ENCODE results near the gene NF1. TPM values are rescaled to one million over a fixed set of nuclear protein-coding genes. Genes with fewer than 3 reads are reported as not detected.

NF1 gene
- total RNA-seq, 2 experiments from 2014 or later, result 18.1 to 21.7 TPM

- Mint-ChIP-seq H3K36me3 (ENCODE audit: low read depth) (no peaks in the 10 kb centered on the region), H3K27ac (no peak overlapping the region), H3K4me1 (peaks cover 6% of the 10 kb centered on the region), H3K9me3 (no peaks in the 10 kb centered on the region), H3K4me3 (no peak overlapping the region), H3K27me3 (peaks cover 27% of the 10 kb centered on the region)
- CTCF ChIA-PET, result interaction anchor here (1.1 kb wide), 1 partner anchor 138 kb away, joined by 3 read pairs; no protein-coding TSS in a partner anchor
- POLR2A ChIA-PET, result no interaction called here
- DNase-seq, result no peak
These were observed 292.7 kb downstream of the NF1 start for GRCh38 chr17:31387438-31387837.

- H3K4me1 Mint-ChIP-seq, result peaks cover 8% of the 10 kb centered on the region
- POLR2A ChIA-PET, result no interaction called here
- no peak for DNase-seq
- H3K27me3 Mint-ChIP-seq, result peaks cover 35% of the 10 kb centered on the region
- no peaks in the 10 kb centered on the region for H3K9me3 Mint-ChIP-seq
- no peak overlapping the region for H3K27ac Mint-ChIP-seq
- CTCF ChIA-PET, result interaction anchor here (2.0 kb wide), 2 partner anchors 10 to 21 kb away, joined by 6 to 7 read pairs; no protein-coding TSS in a partner anchor
- H3K4me3 Mint-ChIP-seq, result no peak overlapping the region
- no peaks in the 10 kb centered on the region for H3K36me3 Mint-ChIP-seq (ENCODE audit: low read depth)
These were observed 293.6 kb downstream of the NF1 start for GRCh38 chr17:31388351-31388750.

- H3K4me1 Mint-ChIP-seq, result peaks cover 8% of the 10 kb centered on the region
These were observed 294.2 kb downstream of the NF1 start for GRCh38 chr17:31388770-31389656.

GRCh38 chr17:31389657-31390381 is 295.0 kb downstream of the NF1 start:
- Mint-ChIP-seq H3K4me1 (peaks cover 8% of the 10 kb centered on the region), H3K4me3 (peak overlapping the region; percentile 61), H3K36me3 (ENCODE audit: low read depth) (no peaks in the 10 kb centered on the region), H3K27me3 (peaks cover 46% of the 10 kb centered on the region), H3K27ac (no peak overlapping the region), H3K9me3 (no peaks in the 10 kb centered on the region)
- ChIA-PET CTCF (interaction anchor here (1.0 to 2.0 kb wide), 9 partner anchors 11 to 135 kb away, joined by 3 to 7 read pairs (median 3); no protein-coding TSS in a partner anchor), POLR2A (interaction anchor here (0.6 kb wide), 1 partner anchor 263 kb away, joined by 4 read pairs; no protein-coding TSS in a partner anchor)
- DNase-seq, result no peak

More at GRCh38 chr17:31388770-31389656, 294.2 kb downstream of the NF1 start:
- CTCF ChIA-PET, result interaction anchor here (0.8 to 2.0 kb wide), 10 partner anchors 11 to 136 kb away, joined by 3 to 7 read pairs (median 3); no protein-coding TSS in a partner anchor
- Mint-ChIP-seq H3K4me3 (no peak overlapping the region), H3K36me3 (ENCODE audit: low read depth) (no peaks in the 10 kb centered on the region), H3K9me3 (no peaks in the 10 kb centered on the region), H3K27ac (no peak overlapping the region), H3K27me3 (peaks cover 41% of the 10 kb centered on the region)
- POLR2A ChIA-PET, result no interaction called here
- DNase-seq, result peak; percentile 42

- peaks cover 50% of the 10 kb centered on the region for H3K27me3 Mint-ChIP-seq
- H3K36me3 Mint-ChIP-seq (ENCODE audit: low read depth), result no peaks in the 10 kb centered on the region
- ChIA-PET POLR2A (interaction anchor here (0.6 kb wide), 1 partner anchor 262 kb away, joined by 4 read pairs; no protein-coding TSS in a partner anchor), CTCF (interaction anchor here (1.2 to 1.4 kb wide), 3 partner anchors 17 to 109 kb away, joined by 3 to 7 read pairs (median 3); no protein-coding TSS in a partner anchor)
- DNase-seq, result no peak
- H3K27ac Mint-ChIP-seq, result no peak overlapping the region
- no peaks in the 10 kb centered on the region for H3K9me3 Mint-ChIP-seq
- H3K4me1 Mint-ChIP-seq, result peaks cover 8% of the 10 kb centered on the region
- peak overlapping the region; percentile 61 for H3K4me3 Mint-ChIP-seq
These were observed 295.6 kb downstream of the NF1 start for GRCh38 chr17:31390426-31390747.

- no peaks in the 10 kb centered on the region for H3K9me3 Mint-ChIP-seq
- peak overlapping the region; percentile 61 for H3K4me3 Mint-ChIP-seq
- peaks cover 52% of the 10 kb centered on the region for H3K27me3 Mint-ChIP-seq
- ChIA-PET CTCF (interaction anchor here (0.5 to 1.5 kb wide), 3 partner anchors 11 to 1292 kb away, joined by 3 to 7 read pairs (median 3); no protein-coding TSS in a partner anchor), POLR2A (no interaction called here)
- no peak overlapping the region for H3K27ac Mint-ChIP-seq
- H3K4me1 Mint-ChIP-seq, result peaks cover 8% of the 10 kb centered on the region
- H3K36me3 Mint-ChIP-seq (ENCODE audit: low read depth), result no peaks in the 10 kb centered on the region
- no peak for DNase-seq
These were observed 296.1 kb downstream of the NF1 start for GRCh38 chr17:31390748-31391495.

GRCh38 chr17:31391496-31391949 is 296.7 kb downstream of the NF1 start, which contains the start of gene RAB11FIP4:
RAB11FIP4 (plus strand) TSS chr17:31391675; CDS start chr17:31391853, 178 bp downstream.
- ChIA-PET CTCF (interaction anchor here (0.5 to 1.5 kb wide), 3 partner anchors 12 to 1293 kb away, joined by 3 read pairs; no protein-coding TSS in a partner anchor), POLR2A (no interaction called here)
- H3K36me3 Mint-ChIP-seq (ENCODE audit: low read depth), result no peaks in the 10 kb centered on the region
- peak within 1 kb of the TSS; percentile 61 for H3K4me3 Mint-ChIP-seq
- peak within 1 kb of the TSS; percentile 36 for H3K27ac Mint-ChIP-seq
- H3K27me3 Mint-ChIP-seq, result peaks cover 52% of the 10 kb centered on the region
- no peaks in the 10 kb centered on the region for H3K9me3 Mint-ChIP-seq
- H3K4me1 Mint-ChIP-seq, result peaks cover 8% of the 10 kb centered on the region
- DNase-seq, result no peak

- ChIA-PET POLR2A (no interaction called here), CTCF (interaction anchor here (0.8 to 1.5 kb wide), 3 partner anchors 10 to 14 kb away, joined by 3 read pairs; no protein-coding TSS in a partner anchor)
- Mint-ChIP-seq H3K4me3 (peak overlapping the region; percentile 60), H3K4me1 (peaks cover 8% of the 10 kb centered on the region), H3K36me3 (ENCODE audit: low read depth) (no peaks in the 10 kb centered on the region), H3K27me3 (peaks cover 52% of the 10 kb centered on the region), H3K9me3 (no peaks in the 10 kb centered on the region), H3K27ac (peak overlapping the region; percentile 36)
- no peak for DNase-seq
These were observed 297.5 kb downstream of the NF1 start for GRCh38 chr17:31392002-31392855.

GRCh38 chr17:31392856-31393748 is 298.3 kb downstream of the NF1 start:
- H3K27ac Mint-ChIP-seq, result no peak overlapping the region
- CTCF ChIA-PET, result interaction anchor here (1.0 kb wide), 1 partner anchor 9 kb away, joined by 3 read pairs; no protein-coding TSS in a partner anchor
- peak overlapping the region; percentile 60 for H3K4me3 Mint-ChIP-seq
- peaks cover 51% of the 10 kb centered on the region for H3K27me3 Mint-ChIP-seq
- no peak for DNase-seq
- H3K4me1 Mint-ChIP-seq, result peaks cover 8% of the 10 kb centered on the region
- no peaks in the 10 kb centered on the region for H3K36me3 Mint-ChIP-seq (ENCODE audit: low read depth)
- H3K9me3 Mint-ChIP-seq, result no peaks in the 10 kb centered on the region
- POLR2A ChIA-PET, result no interaction called here

- Mint-ChIP-seq H3K9me3 (no peaks in the 10 kb centered on the region), H3K4me3 (no peak overlapping the region), H3K36me3 (ENCODE audit: low read depth) (no peaks in the 10 kb centered on the region), H3K27ac (no peak overlapping the region), H3K4me1 (peaks cover 8% of the 10 kb centered on the region), H3K27me3 (peaks cover 48% of the 10 kb centered on the region)
- CTCF ChIA-PET, result no interaction called here
- DNase-seq, result no peak
- POLR2A ChIA-PET, result no interaction called here
These were observed 299.0 kb downstream of the NF1 start for GRCh38 chr17:31393749-31394146.

GRCh38 chr17:31394544-31394943 is 299.8 kb downstream of the NF1 start:
- peaks cover 8% of the 10 kb centered on the region for H3K4me1 Mint-ChIP-seq
- H3K9me3 Mint-ChIP-seq, result no peaks in the 10 kb centered on the region
- ChIA-PET CTCF (interaction anchor here (1.0 kb wide), 1 partner anchor 11 kb away, joined by 4 read pairs; no protein-coding TSS in a partner anchor), POLR2A (no interaction called here)
- peak; percentile 70 for DNase-seq
- no peaks in the 10 kb centered on the region for H3K36me3 Mint-ChIP-seq (ENCODE audit: low read depth)
- no peak overlapping the region for H3K27ac Mint-ChIP-seq
- H3K4me3 Mint-ChIP-seq, result no peak overlapping the region
- H3K27me3 Mint-ChIP-seq, result peaks cover 44% of the 10 kb centered on the region

All from activated CD4-positive, alpha-beta T cell treated with anti-CD3 and anti-CD28 coated beads, Interleukin-2, amount 10 ng/mL, durations not matched to agents 7 days and 5 days (primary cell).